PC-3 (cell line): Measurements from ENCODE around the gene LINC01488. TPM values are rescaled to one million over a fixed set of nuclear protein-coding genes. Genes with fewer than 3 reads are reported as not detected.

Experiments used
- ATAC-seq: fragments of 200-7000 bp; cut with Tn5 transposase; 2 replicates; pipeline ENCODE4 v1.9.1; 2020; ENCODE audit warnings: mild to moderate bottlenecking, moderate library complexity
- BruUV-seq: library from RNA; stranded (reverse); fragments of 400-500 nt; replicated peaks from 2 replicates; lab custom pipeline; 2021; lab: Mats Ljungman, UMichigan
- CTCF ChIA-PET: fragments of 300-600 bp; sonication (Branson Sonifier 250); formaldehyde crosslinking; loops from one replicate; lab custom pipeline; 2022; ENCODE audit warnings: antibody characterized with exemption; lab: Charles Lee
- POLR2A ChIA-PET: fragments of 300-600 bp; sonication (Branson Sonifier 250); formaldehyde crosslinking; loops from one replicate; lab custom pipeline; 2022; ENCODE audit warnings: antibody characterized with exemption; ENCODE audit not compliant: unreplicated experiment; lab: Charles Lee
- DNase-seq: peaks from one replicate; pipeline ENCODE4 v3.0.0-alpha.2; 2015
- H2AFZ ChIP-seq: fragments of 300-600 bp; sonication (generic); 2 replicates; pipeline ENCODE4 v1.6.0; 2016; ENCODE audit warnings: antibody characterized with exemption, low read length
- H3F3A ChIP-seq: fragments of 300-600 bp; sonication (generic); one replicate; pipeline ENCODE4 v1.6.0; 2017; ENCODE audit warnings: antibody characterized with exemption, low read length, control low read depth, mild to moderate bottlenecking; ENCODE audit not compliant: unreplicated experiment
- H3K27ac ChIP-seq: fragments of 300-600 bp; sonication (generic); 2 replicates; pipeline ENCODE4 v1.5.1; 2016; ENCODE audit warnings: mild to moderate bottlenecking, low read length
- H3K27me3 ChIP-seq: fragments of 300-600 bp; sonication (generic); 2 replicates; pipeline ENCODE4 v1.6.1; 2016; ENCODE audit warnings: low read length, mixed read lengths
- H3K36me3 ChIP-seq: fragments of 300-600 bp; sonication (generic); 2 replicates; pipeline ENCODE4 v1.6.1; 2016; ENCODE audit warnings: low read depth, mixed run types, low read length, mixed read lengths
- H3K4me1 ChIP-seq: fragments of 300-600 bp; sonication (generic); 2 replicates; pipeline ENCODE4 v1.5.1; 2016; ENCODE audit warnings: low read length; ENCODE audit not compliant: insufficient read depth
- H3K4me2 ChIP-seq: fragments of 300-600 bp; sonication (generic); 2 replicates; pipeline ENCODE4 v1.6.0; 2016; ENCODE audit warnings: low read length
- H3K4me3 ChIP-seq: fragments of 300-600 bp; sonication (generic); 2 replicates; pipeline ENCODE4 v1.5.1; 2016; ENCODE audit warnings: mild to moderate bottlenecking, low read length, mixed read lengths
- H3K79me2 ChIP-seq: fragments of 300-600 bp; sonication (generic); 2 replicates; pipeline ENCODE4 v1.6.1; 2017; ENCODE audit warnings: low read length, mixed read lengths
- H3K9ac ChIP-seq: fragments of 300-600 bp; sonication (generic); 2 replicates; pipeline ENCODE4 v1.6.0; 2016; ENCODE audit warnings: mild to moderate bottlenecking, low read length
- H3K9me2 ChIP-seq: fragments of 300-600 bp; sonication (generic); replicated peaks from 2 replicates; pipeline ENCODE4 v1.6.1; 2016; ENCODE audit warnings: mixed run types, low read length, mixed read lengths
- H3K9me3 ChIP-seq: fragments of 300-600 bp; sonication (generic); 2 replicates; pipeline ENCODE4 v1.6.1; 2016; ENCODE audit warnings: low read length, mixed read lengths
- H4K20me1 ChIP-seq: fragments of 300-600 bp; sonication (generic); 2 replicates; pipeline ENCODE4 v1.6.1; 2016; ENCODE audit warnings: low read length, mixed read lengths
- EZH2 ChIP-seq: fragments of 300-600 bp; sonication (generic); IDR thresholded peaks from one replicate; pipeline ENCODE4 v1.6.1; 2017; ENCODE audit warnings: antibody characterized with exemption, mild to moderate bottlenecking, low read length; ENCODE audit not compliant: unreplicated experiment
- EZH2phosphoT487 ChIP-seq: fragments of 300-600 bp; sonication (generic); IDR thresholded peaks from 2 replicates; pipeline ENCODE4 v1.6.1; 2018; ENCODE audit warnings: mild to moderate bottlenecking, antibody characterized with exemption, low read length, borderline replicate concordance
- intact Hi-C: fragments of 100-400 bp; cut with micrococcal nuclease; formaldehyde crosslinking; loops from 2 replicates; pipeline ENCODE4 v1.9.0; 2023
- total RNA-seq: library from RNA; depleted of rRNA; stranded (reverse); fragments of >200 nt; gene quantifications from 2 replicates; pipeline ENCODE4 v1.2.3, GENCODE V29; 2014
- TF ChIP-seq, protein P1 (sequence below): fragments of 300-600 bp; sonication (generic); conservative IDR thresholded peaks from 2 replicates; pipeline ENCODE4 v1.5.1; 2017; ENCODE audit warnings: antibody characterized with exemption, low read depth, mild to moderate bottlenecking, low read length

LINC01488 gene
- total RNA-seq, 1 experiment from 2014 or later = not detected

DNA sequence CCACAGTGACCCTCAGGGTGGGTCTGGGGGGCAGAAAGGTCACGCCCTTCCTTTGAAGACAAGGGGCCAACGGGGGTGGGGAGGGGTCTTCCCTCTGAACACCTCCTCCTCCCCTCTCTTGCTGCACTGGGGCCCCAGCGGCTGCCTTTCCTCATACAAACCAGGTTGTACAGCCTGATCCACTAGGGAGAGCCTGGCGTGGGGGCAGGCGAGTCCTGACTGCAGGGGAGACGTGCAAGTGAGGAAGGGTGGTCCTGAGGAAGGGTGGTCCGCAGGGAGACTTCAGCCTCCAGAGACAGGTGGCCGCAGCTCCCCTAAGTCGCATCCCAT, 43.6 kb upstream of the LINC01488 start:
- TF ChIP-seq EZH2 (no peak), EZH2phosphoT487 (no peak)
- POLR2A ChIA-PET = no interaction called here
- intact Hi-C loops = no loop called here
- no peaks in the 10 kb centered on the region for H3K36me3 ChIP-seq
- no peaks in the 10 kb centered on the region for H3K9me3 ChIP-seq
- DNase-seq (no peak), ATAC-seq (no peak)
- no peak overlapping the region for H2AFZ ChIP-seq
- peak overlapping the region; percentile 49 for H3K27ac ChIP-seq
- no TSS peak for BruUV-seq
- CTCF ChIA-PET = no interaction called here
- H3F3A ChIP-seq = no peaks in the 10 kb centered on the region
- peak overlapping the region; percentile 6; the same call in 1 of the 2 replicates for H3K9ac ChIP-seq
- no peaks in the 10 kb centered on the region for H3K27me3 ChIP-seq
- H3K4me2 ChIP-seq = no peak overlapping the region
- no peaks in the 10 kb centered on the region for H3K9me2 ChIP-seq
- no peak overlapping the region for H3K4me3 ChIP-seq
- no peaks in the 10 kb centered on the region for H3K79me2 ChIP-seq
- H4K20me1 ChIP-seq = no peaks in the 10 kb centered on the region
- peaks cover 28% of the 10 kb centered on the region for H3K4me1 ChIP-seq

DNA sequence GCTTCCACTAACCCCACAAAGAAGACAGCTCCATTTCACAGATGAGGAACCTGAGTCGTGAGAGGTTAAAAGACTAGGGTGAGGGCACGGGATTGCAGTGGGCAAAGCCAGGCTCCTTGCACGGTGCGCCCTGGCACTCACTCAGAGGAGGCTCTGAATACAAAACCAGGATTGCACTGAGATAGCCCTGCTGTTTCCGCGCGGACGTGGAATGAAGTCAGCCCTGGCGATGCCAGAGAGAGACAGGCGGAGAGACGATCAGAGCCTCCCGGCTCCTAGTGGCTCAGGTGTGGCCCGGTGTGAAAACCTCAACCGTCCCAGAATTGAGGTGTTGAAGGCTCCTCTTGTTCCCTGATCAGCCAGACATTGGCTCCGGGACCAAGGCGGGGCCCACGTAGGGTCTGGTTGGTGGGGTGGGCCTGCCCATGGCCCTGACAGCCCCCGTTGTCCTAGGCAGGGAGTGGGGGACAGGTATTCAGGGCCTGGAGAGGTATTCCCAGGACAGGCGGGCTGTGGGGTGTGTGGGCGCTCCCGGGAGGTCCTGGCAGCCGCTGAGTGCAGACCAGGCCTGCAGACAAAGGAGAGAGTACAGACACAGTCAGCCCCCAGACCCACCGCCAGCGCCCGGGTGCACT, 43.1 kb upstream of the LINC01488 start:
- no peaks in the 10 kb centered on the region for H3K36me3 ChIP-seq
- TF ChIP-seq, protein P1, sequence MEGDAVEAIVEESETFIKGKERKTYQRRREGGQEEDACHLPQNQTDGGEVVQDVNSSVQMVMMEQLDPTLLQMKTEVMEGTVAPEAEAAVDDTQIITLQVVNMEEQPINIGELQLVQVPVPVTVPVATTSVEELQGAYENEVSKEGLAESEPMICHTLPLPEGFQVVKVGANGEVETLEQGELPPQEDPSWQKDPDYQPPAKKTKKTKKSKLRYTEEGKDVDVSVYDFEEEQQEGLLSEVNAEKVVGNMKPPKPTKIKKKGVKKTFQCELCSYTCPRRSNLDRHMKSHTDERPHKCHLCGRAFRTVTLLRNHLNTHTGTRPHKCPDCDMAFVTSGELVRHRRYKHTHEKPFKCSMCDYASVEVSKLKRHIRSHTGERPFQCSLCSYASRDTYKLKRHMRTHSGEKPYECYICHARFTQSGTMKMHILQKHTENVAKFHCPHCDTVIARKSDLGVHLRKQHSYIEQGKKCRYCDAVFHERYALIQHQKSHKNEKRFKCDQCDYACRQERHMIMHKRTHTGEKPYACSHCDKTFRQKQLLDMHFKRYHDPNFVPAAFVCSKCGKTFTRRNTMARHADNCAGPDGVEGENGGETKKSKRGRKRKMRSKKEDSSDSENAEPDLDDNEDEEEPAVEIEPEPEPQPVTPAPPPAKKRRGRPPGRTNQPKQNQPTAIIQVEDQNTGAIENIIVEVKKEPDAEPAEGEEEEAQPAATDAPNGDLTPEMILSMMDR = no peak
- no peak for TF ChIP-seq EZH2phosphoT487
- no peak for TF ChIP-seq EZH2
- no peak overlapping the region for H3K9ac ChIP-seq
- H3K27me3 ChIP-seq = no peaks in the 10 kb centered on the region
- no peak overlapping the region for H3K4me2 ChIP-seq
- POLR2A ChIA-PET = interaction anchor here (0.6 kb wide), 1 partner anchor 108 kb away, joined by 3 read pairs; no protein-coding TSS in a partner anchor
- peaks cover 32% of the 10 kb centered on the region for H3K4me1 ChIP-seq
- CTCF ChIA-PET = no interaction called here
- DNase-seq (no peak), ATAC-seq (no peak)
- H2AFZ ChIP-seq = no peak overlapping the region
- H3K9me3 ChIP-seq = no peaks in the 10 kb centered on the region
- no peaks in the 10 kb centered on the region for H4K20me1 ChIP-seq
- H3F3A ChIP-seq = no peaks in the 10 kb centered on the region
- no peaks in the 10 kb centered on the region for H3K9me2 ChIP-seq
- H3K4me3 ChIP-seq = no peak overlapping the region
- H3K79me2 ChIP-seq = no peaks in the 10 kb centered on the region
- H3K27ac ChIP-seq = no peak overlapping the region
- intact Hi-C loops = no loop called here
- BruUV-seq = no TSS peak

DNA sequence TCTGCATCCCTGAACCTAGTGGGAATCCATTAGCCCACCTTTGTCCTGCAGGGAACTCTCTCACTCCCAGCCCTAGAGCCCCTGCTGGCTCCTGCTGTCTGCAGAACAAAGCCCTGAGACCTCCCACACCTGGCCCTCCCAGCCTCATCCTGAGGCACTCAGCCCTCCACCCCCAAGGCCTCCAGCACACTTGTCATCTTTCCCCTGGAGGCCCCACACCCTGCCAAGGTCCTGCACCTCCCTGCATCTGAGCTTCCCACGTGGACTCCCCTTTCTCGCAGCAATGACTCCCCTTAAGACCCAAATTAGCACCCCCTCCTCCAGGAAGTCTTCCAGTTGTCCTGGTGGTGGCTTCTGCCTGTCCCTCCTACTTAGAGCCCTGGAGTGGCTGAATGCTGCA, 42.3 kb upstream of the LINC01488 start:
- H3K9me3 ChIP-seq = no peaks in the 10 kb centered on the region
- no TSS peak for BruUV-seq
- no peaks in the 10 kb centered on the region for H3F3A ChIP-seq
- H3K4me2 ChIP-seq = no peak overlapping the region
- ChIA-PET POLR2A (interaction anchor here (0.6 kb wide), 1 partner anchor 109 kb away, joined by 3 read pairs; no protein-coding TSS in a partner anchor), CTCF (no interaction called here)
- H3K9ac ChIP-seq = no peak overlapping the region
- H3K79me2 ChIP-seq = no peaks in the 10 kb centered on the region
- no peak overlapping the region for H3K27ac ChIP-seq
- H3K27me3 ChIP-seq = no peaks in the 10 kb centered on the region
- H3K4me1 ChIP-seq = peaks cover 40% of the 10 kb centered on the region
- no peak overlapping the region for H2AFZ ChIP-seq
- ATAC-seq = no peak
- intact Hi-C loops = no loop called here
- H3K36me3 ChIP-seq = no peaks in the 10 kb centered on the region
- no peak overlapping the region for H3K4me3 ChIP-seq
- TF ChIP-seq, protein P1 = no peak
- TF ChIP-seq EZH2 = no peak
- TF ChIP-seq EZH2phosphoT487 = no peak
- H4K20me1 ChIP-seq = no peaks in the 10 kb centered on the region
- no peaks in the 10 kb centered on the region for H3K9me2 ChIP-seq
- no peak for DNase-seq
